Spleen (tissue), 11 donors: ENCODE results near the gene DCDC1. TPM values are rescaled to one million over a fixed set of nuclear protein-coding genes. Genes with fewer than 3 reads are reported as not detected.

Experiments used
- DNase-seq: peaks from one replicate; pipeline ENCODE4 v3.0.0-alpha.2; 2020
- H3K27ac ChIP-seq, 8 donors: fragments of 200-600 bp; sonication (generic) in 7 of 8; 1 replicate in 4 of 8; 2 replicates in 4 of 8; pipeline versions ENCODE4 v1.5.0 to v1.8.0; 2016 to 2021; ENCODE audit warnings: inconsistent platforms in 4 of 8, mild to moderate bottlenecking in 4 of 8, moderate library complexity in 1 of 8
- H3K27me3 ChIP-seq, 7 donors: fragments of 200-600 bp; sonication (generic) in 6 of 7; replicated peaks in 1 of 7; 1 replicate in 4 of 7; 2 replicates in 3 of 7; pipeline versions ENCODE4 v1.5.0 to v1.8.0; 2016 to 2021; ENCODE audit warnings: inconsistent platforms in 3 of 7, mild to moderate bottlenecking in 1 of 7
- H3K36me3 ChIP-seq, 6 donors: fragments of 200-600 bp; sonication (generic) in 5 of 6; 1 replicate in 4 of 6; 2 replicates in 2 of 6; pipeline versions ENCODE4 v1.5.0 to v1.8.0; 2016 to 2021; ENCODE audit warnings: inconsistent platforms in 2 of 6
- H3K4me1 ChIP-seq, 6 donors: fragments of 200-600 bp; sonication (generic) in 5 of 6; 1 replicate in 3 of 6; 2 replicates in 3 of 6; pipeline versions ENCODE4 v1.5.0 to v1.8.0; 2016 to 2021; ENCODE audit warnings: inconsistent platforms in 3 of 6
- H3K4me3 ChIP-seq, 8 donors: fragments of 200-600 bp; sonication (generic) in 7 of 8; 1 replicate in 4 of 8; 2 replicates in 4 of 8; pipeline versions ENCODE4 v1.5.0 to v1.8.0; 2016 to 2021; ENCODE audit warnings: inconsistent platforms in 4 of 8, mild to moderate bottlenecking in 4 of 8, moderate library complexity in 2 of 8
- H3K9me3 ChIP-seq, 8 donors: fragments of 200-600 bp; sonication (generic) in 7 of 8; 1 replicate in 4 of 8; 2 replicates in 4 of 8; pipeline versions ENCODE4 v1.5.0 to v1.8.0; 2016 to 2021; ENCODE audit warnings: inconsistent platforms in 4 of 8
- POLR2A ChIP-seq, 3 donors: fragments of 450-650 bp; IDR thresholded peaks; one replicate each; pipeline ENCODE4 v1.5.1; 2017; ENCODE audit warnings: antibody characterized with exemption in 3 of 3, mild to moderate bottlenecking in 1 of 3
- POLR2AphosphoS5 ChIP-seq, 3 donors: sonication (generic); formaldehyde crosslinking; IDR thresholded peaks; one replicate each; pipeline ENCODE4 v1.5.1; 2017; ENCODE audit warnings: antibody characterized with exemption in 3 of 3
- WGBS, 5 donors: extraction: QIAGEN DNeasy Blood & Tissue Kit in 3 of 5; methylation state at CpG; one replicate each; pipeline versions ENCODE4 v1.1.5 to v1.1.7; 2013 to 2018; 5-methylcytosine and 5-hydroxymethylcytosine counted together
- intact Hi-C: fragments of 100-400 bp; cut with DNase I; formaldehyde crosslinking; loops from one replicate; pipeline ENCODE4 v1.15.0; 2023; ENCODE audit warnings: low total_unique reads
- polyA plus RNA-seq, 3 donors: library from polyadenylated mRNA; stranded (reverse); fragments of 200-250 nt; gene quantifications; one replicate each; pipeline ENCODE4 v1.2.1, GENCODE V29; 2013
- total RNA-seq, 7 donors: library from RNA; depleted of rRNA in 3 of 7; stranded (reverse); fragments of >200 nt in 3 of 7; fragmentation: NEBNext Ultra II Directional in 4 of 7; extraction: Animal tissue kit (Norgen Biotek cat#: 25700) in 4 of 7; gene quantifications; one replicate each; pipeline versions ENCODE4 v1.1.0 to v1.2.1, GENCODE V29; 2016 to 2021
- TF ChIP-seq, protein P1 (sequence below), 11 experiments: fragments of 200-600 bp in 7 of 11; fragments of 450-650 bp in 4 of 11; sonication (generic) in 4 of 11; IDR thresholded peaks in 8 of 11; conservative IDR thresholded peaks in 3 of 11; 1 replicate in 7 of 11; 2 replicates in 4 of 11; pipeline versions ENCODE4 v1.4.0 to v1.8.0; 2016 to 2021; ENCODE audit warnings: antibody characterized with exemption in 11 of 11, inconsistent platforms in 4 of 11, mild to moderate bottlenecking in 1 of 11
- donor health status: healthy with polysubstance abuse.
- donor health status: DM: no; HTN: no; CAD: no; lungs with moderate emphysema.
- donor health status: DM: no; HTN: no; CAD: no.
- donor health status: Bipolar disorder and iron deficiency.
- donor health status: healthy.
- donor health status: DM: no; HTN: no; CAD: no.
- donor health status: DM: yes; HTN: yes; CAD: no.

Gene DCDC1
- total and polyA plus RNA-seq, 10 donors: 0.03 to 0.88 (median 0.25) TPM; not detected in 6

DNA sequence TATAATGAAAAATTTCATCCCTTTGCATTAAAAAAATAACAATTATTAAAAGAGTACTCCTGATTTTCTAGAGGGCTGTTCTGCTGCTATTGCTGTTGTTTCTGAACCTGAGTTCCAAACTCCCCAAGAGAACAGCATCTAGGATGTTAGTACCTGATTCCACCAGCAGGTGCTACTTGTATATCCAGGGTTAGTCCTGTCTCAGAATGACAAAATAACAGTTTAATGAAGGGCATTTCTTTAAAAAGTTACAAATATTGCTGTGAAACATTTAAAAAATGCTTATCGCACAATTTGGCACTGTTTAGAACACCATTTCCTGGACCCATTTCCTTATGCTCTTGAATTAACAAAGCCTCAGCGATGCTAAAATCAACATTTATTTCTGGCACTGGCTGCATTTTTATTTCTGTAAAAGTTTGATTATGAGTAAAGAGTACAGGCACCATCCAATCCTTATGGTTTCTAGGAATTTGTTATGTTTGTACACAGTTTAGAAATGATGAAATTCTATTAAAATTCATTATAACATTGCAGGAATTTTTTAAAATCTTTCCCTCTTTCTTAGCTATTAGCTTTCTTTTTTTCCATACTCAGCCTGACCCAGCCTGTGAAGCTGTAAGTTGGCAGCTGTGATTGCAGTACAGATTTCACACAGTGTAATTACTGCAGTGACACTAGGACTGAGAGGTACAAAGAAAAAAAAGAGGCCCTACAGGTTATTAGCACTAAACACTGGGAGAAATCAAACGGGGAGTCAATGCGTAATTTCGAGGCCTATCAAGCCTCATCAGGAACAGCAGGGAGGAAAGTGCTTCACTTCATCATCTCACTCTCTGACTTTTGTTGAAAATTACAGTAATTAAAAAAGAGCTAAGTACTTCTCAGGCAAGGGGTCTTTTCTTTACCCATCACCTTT is 208.8 kb downstream of the DCDC1 start:
- Histone ChIP-seq H3K27me3 (no peaks in the 10 kb centered on the region), H3K9me3 (peaks cover 0 to 5% (median 0%) of the 10 kb centered on the region in 8 donors), H3K4me1 (peaks cover 0 to 4% (median 0%) of the 10 kb centered on the region in 6 donors), H3K36me3 (no peaks in the 10 kb centered on the region), H3K4me3 (no peak overlapping the region), H3K27ac (no peak overlapping the region)
- 61 to 82% (median 64%) methylated on average over 5 of the region's 5 CpGs for WGBS, 5 donors
- DNase-seq: no peak
- intact Hi-C loops: no loop called here
- no peak for TF ChIP-seq POLR2A (IDR thresholded peaks at IDR 0.05)
- TF ChIP-seq, protein P1, sequence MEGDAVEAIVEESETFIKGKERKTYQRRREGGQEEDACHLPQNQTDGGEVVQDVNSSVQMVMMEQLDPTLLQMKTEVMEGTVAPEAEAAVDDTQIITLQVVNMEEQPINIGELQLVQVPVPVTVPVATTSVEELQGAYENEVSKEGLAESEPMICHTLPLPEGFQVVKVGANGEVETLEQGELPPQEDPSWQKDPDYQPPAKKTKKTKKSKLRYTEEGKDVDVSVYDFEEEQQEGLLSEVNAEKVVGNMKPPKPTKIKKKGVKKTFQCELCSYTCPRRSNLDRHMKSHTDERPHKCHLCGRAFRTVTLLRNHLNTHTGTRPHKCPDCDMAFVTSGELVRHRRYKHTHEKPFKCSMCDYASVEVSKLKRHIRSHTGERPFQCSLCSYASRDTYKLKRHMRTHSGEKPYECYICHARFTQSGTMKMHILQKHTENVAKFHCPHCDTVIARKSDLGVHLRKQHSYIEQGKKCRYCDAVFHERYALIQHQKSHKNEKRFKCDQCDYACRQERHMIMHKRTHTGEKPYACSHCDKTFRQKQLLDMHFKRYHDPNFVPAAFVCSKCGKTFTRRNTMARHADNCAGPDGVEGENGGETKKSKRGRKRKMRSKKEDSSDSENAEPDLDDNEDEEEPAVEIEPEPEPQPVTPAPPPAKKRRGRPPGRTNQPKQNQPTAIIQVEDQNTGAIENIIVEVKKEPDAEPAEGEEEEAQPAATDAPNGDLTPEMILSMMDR (IDR thresholded peaks at IDR 0.05 in 8 of 11, conservative IDR thresholded peaks at IDR 0.05 in 3 of 11): peak in 3 of 11 experiments; percentile 19 to 38 (median 24)

DNA sequence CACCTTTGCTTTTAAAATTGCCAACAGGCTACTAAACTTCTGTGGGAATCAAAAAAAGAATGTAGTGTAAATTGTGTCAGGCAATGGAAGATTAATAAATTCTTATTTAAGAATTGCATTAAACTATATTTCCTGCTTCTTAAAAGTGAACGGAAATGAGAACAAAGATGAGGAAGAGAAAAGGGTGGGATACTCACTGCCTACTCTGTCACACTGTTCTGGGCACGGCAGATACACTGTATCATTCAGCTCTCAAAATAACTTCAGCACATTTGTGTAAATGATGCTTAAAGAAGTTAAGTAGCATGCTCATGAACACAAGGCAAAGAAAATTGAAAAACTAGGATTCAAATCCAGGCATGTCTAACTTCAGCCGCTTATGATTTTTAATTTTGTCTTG is 218.7 kb downstream of the DCDC1 start:
- intact Hi-C loops: no loop called here
- H3K9me3 ChIP-seq: peaks cover 0 to 6% (median 0%) of the 10 kb centered on the region in 8 donors
- H3K27ac ChIP-seq: no peak overlapping the region
- no peak overlapping the region for H3K4me3 ChIP-seq
- no peaks in the 10 kb centered on the region for H3K36me3 ChIP-seq
- TF ChIP-seq POLR2A (IDR thresholded peaks at IDR 0.05): no peak
- no peak for DNase-seq
- H3K4me1 ChIP-seq: no peaks in the 10 kb centered on the region
- WGBS, 5 donors: 62 to 73% (median 69%) methylated on average over 3 of the region's 3 CpGs
- no peaks in the 10 kb centered on the region for H3K27me3 ChIP-seq

DNA sequence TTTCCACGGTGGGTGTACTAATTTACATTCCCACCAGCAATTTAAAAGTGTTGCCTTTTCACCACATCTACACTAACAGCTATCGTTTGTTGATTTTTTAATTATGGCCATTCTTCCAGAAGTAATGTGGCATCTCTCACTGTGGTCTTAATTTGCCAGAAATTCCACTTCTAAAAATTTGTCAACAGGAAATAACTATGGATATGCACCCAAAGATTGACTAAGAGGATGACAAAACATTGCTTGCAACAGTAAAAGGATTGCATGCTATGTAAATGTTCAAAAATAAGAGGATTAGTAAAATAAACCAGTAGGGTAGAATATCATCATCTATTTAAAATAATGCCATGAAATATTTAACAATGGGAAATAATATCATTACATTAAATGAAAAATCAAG is 219.5 kb downstream of the DCDC1 start:
- intact Hi-C loops: no loop called here
- Histone ChIP-seq H3K4me3 (no peak overlapping the region), H3K27me3 (no peaks in the 10 kb centered on the region), H3K36me3 (no peaks in the 10 kb centered on the region), H3K9me3 (peaks cover 0 to 6% (median 0%) of the 10 kb centered on the region in 8 donors), H3K27ac (no peak overlapping the region), H3K4me1 (no peaks in the 10 kb centered on the region)
- TF ChIP-seq, protein P1 (IDR thresholded peaks at IDR 0.05 in 8 of 11, conservative IDR thresholded peaks at IDR 0.05 in 3 of 11): no peak
- TF ChIP-seq POLR2A (IDR thresholded peaks at IDR 0.05): no peak
- no peak for TF ChIP-seq POLR2AphosphoS5 (IDR thresholded peaks at IDR 0.05)
- DNase-seq: no peak
- 83 to 90% (median 85%) methylated on average over 2 of the region's 2 CpGs for WGBS, 5 donors

DNA sequence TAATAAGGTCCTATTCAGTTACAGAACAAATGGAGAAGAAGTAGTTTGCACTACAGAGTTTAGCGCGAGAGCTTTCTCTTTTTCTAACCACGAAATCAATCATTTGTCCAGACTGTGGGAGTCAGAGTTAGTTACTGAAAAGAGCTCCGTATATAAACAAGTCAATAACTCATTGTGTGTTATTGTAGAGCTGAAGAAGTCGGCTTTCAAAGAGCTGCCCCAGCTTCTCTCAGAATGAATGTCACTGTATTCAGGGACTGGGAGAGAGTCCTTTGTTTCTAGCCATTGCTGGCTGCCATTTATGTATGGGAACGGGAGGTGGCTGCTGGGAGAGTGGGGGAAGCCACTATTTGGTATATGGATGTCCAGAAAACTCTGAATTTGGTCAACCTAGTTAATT is 227.8 kb downstream of the DCDC1 start:
- intact Hi-C loops: no loop called here
- H3K4me1 ChIP-seq: no peaks in the 10 kb centered on the region
- no peak overlapping the region for H3K4me3 ChIP-seq
- H3K27ac ChIP-seq: no peak overlapping the region
- no peak for DNase-seq
- TF ChIP-seq, protein P1 (IDR thresholded peaks at IDR 0.05 in 8 of 11, conservative IDR thresholded peaks at IDR 0.05 in 3 of 11): no peak
- TF ChIP-seq POLR2AphosphoS5 (IDR thresholded peaks at IDR 0.05): no peak
- 15 to 23% (median 22%) methylated on average over 6 of the region's 6 CpGs for WGBS, 5 donors
- no peaks in the 10 kb centered on the region for H3K36me3 ChIP-seq
- no peaks in the 10 kb centered on the region for H3K9me3 ChIP-seq
- peaks cover 0 to 4% (median 0%) of the 10 kb centered on the region in 7 donors for H3K27me3 ChIP-seq
